D721Med (cell line): ENCODE results near the gene KIN.
"Not testable (repeated sequence)": the region's sequence is repeated elsewhere in the genome, so short reads cannot be mapped to it uniquely, and the experiment has no call there.

Experiments used
- DNase-seq: peaks from one replicate; pipeline ENCODE4 v3.0.0; 2011; ENCODE audit warnings: low spot score; ENCODE audit not compliant: insufficient read length
- FAIRE-seq: peaks from 2 replicates; lab custom pipeline; 2011; peaks lifted over from hg19 to GRCh38; lab: Jason Lieb, UNC
- CTCF ChIP-seq: IDR thresholded peaks from 2 replicates; pipeline ENCODE4 v1.5.1; 2012; ENCODE audit warnings: mild to moderate bottlenecking, control low read depth; ENCODE audit not compliant: insufficient read depth; ENCODE audit errors: missing control alignments

KIN gene

GRCh38 chr10:7738536-7739407 is 49.0 kb downstream of the KIN start:
- no peak for TF ChIP-seq CTCF
- FAIRE-seq = no peak
- no peak for DNase-seq

- FAIRE-seq (no peak), DNase-seq (no peak)
- no peak for TF ChIP-seq CTCF
Observed at GRCh38 chr10:7734821-7735220, 53.0 kb downstream of the KIN start.

GRCh38 chr10:7722927-7723529 is 64.8 kb downstream of the KIN start:
- FAIRE-seq = no peak
- no peak for DNase-seq
- TF ChIP-seq CTCF = no peak

- FAIRE-seq (no peak), DNase-seq (no peak)
- no peak for TF ChIP-seq CTCF
Observed at GRCh38 chr10:7720478-7720877, 67.3 kb downstream of the KIN start.

- DNase-seq (no peak), FAIRE-seq (no peak)
- no peak for TF ChIP-seq CTCF
Observed at GRCh38 chr10:7718685-7719084, 69.1 kb downstream of the KIN start.

- FAIRE-seq = no peak
- no peak for DNase-seq
- TF ChIP-seq CTCF = no peak
Observed at GRCh38 chr10:7717767-7718166, 70.0 kb downstream of the KIN start.

GRCh38 chr10:7715515-7715914 is 72.3 kb downstream of the KIN start:
- no peak for TF ChIP-seq CTCF
- no peak for DNase-seq
- no peak for FAIRE-seq

- not testable (repeated sequence) for FAIRE-seq, DNase-seq
Observed at GRCh38 chr10:7711075-7711474, 76.7 kb downstream of the KIN start.
